HepG2 (cell line): ENCODE results near the gene HLA-B. TPM values are rescaled to one million over a fixed set of nuclear protein-coding genes. Genes with fewer than 3 reads are reported as not detected.

Experiments
- ARHGAP35 ChIP-seq: sonication (generic); formaldehyde crosslinking; IDR thresholded peaks from 2 replicates; pipeline ENCODE4 v1.9.0; 2022; ENCODE audit warnings: mild to moderate bottlenecking, inconsistent platforms, moderate library complexity, missing genetic modification reagents, borderline replicate concordance
- BRCA1 ChIP-seq: sonication (generic); formaldehyde crosslinking; IDR thresholded peaks from 2 replicates; pipeline ENCODE4 v1.4.0; 2020; ENCODE audit warnings: missing genetic modification reagents
- CEBPG ChIP-seq: IDR thresholded peaks from 2 replicates; pipeline ENCODE4 v1.6.1; 2016
- ETV6 ChIP-seq: sonication (generic); formaldehyde crosslinking; conservative IDR thresholded peaks from 2 replicates; pipeline ENCODE4 v1.4.0; 2020; ENCODE audit warnings: missing genetic modification reagents
- FOXO1 ChIP-seq: sonication (generic); formaldehyde crosslinking; IDR thresholded peaks from 2 replicates; pipeline ENCODE4 v1.4.0; 2020; ENCODE audit warnings: missing genetic modification reagents
- FOXP4 ChIP-seq: sonication (generic); formaldehyde crosslinking; IDR thresholded peaks from 2 replicates; pipeline ENCODE4 v1.4.0; 2020; ENCODE audit warnings: missing genetic modification reagents
- GLI4 ChIP-seq: sonication (generic); formaldehyde crosslinking; IDR thresholded peaks from 2 replicates; pipeline ENCODE4 v1.5.1; 2020; ENCODE audit warnings: missing genetic modification reagents, mild to moderate bottlenecking, moderate library complexity, borderline replicate concordance
- HDAC1 ChIP-seq: sonication (generic); formaldehyde crosslinking; IDR thresholded peaks from 2 replicates; pipeline ENCODE4 v1.5.1; 2020; ENCODE audit warnings: mild to moderate bottlenecking, missing genetic modification reagents
- JUNB ChIP-seq: sonication (generic); formaldehyde crosslinking; IDR thresholded peaks from 2 replicates; pipeline ENCODE4 v1.8.0; 2022; ENCODE audit warnings: missing genetic modification reagents, mild to moderate bottlenecking, borderline replicate concordance
- KDM1A ChIP-seq: IDR thresholded peaks from 2 replicates; pipeline ENCODE4 v1.6.1; 2016; ENCODE audit warnings: missing compliant biosample characterization
- MYNN ChIP-seq: sonication (generic); formaldehyde crosslinking; IDR thresholded peaks from 2 replicates; pipeline ENCODE4 v1.4.0; 2020; ENCODE audit warnings: mild to moderate bottlenecking, low read depth, missing genetic modification reagents
- NFRKB ChIP-seq: fragments of 450-650 bp; IDR thresholded peaks from 2 replicates; pipeline ENCODE4 v1.6.1; 2017
- POLR2G ChIP-seq: fragments of 200-400 bp; formaldehyde crosslinking; IDR thresholded peaks from 2 replicates; pipeline ENCODE4 v1.6.1; 2018; ENCODE audit warnings: mild to moderate bottlenecking, low read depth, low read length, moderate library complexity
- RFX3 ChIP-seq: IDR thresholded peaks from 2 replicates; pipeline ENCODE4 v1.6.1; 2016; ENCODE audit warnings: missing biosample characterization, missing genetic modification reagents
- SIN3B ChIP-seq: fragments of 150-350 bp; IDR thresholded peaks from 2 replicates; pipeline ENCODE4 v1.6.1; 2014; ENCODE audit warnings: low read length
- SNAPC2 ChIP-seq: sonication (generic); formaldehyde crosslinking; IDR thresholded peaks from 2 replicates; pipeline ENCODE4 v1.8.1; 2022; ENCODE audit warnings: mild to moderate bottlenecking, missing genetic modification reagents
- SOX13 ChIP-seq, 3 experiments: fragments of 450-650 bp in 1 of 3; sonication (generic) in 1 of 3; formaldehyde crosslinking in 1 of 3; IDR thresholded peaks in 2 of 3; conservative IDR thresholded peaks in 1 of 3; 2 replicates each; pipeline versions ENCODE4 v1.5.0 to v1.6.1; 2016 to 2020; ENCODE audit warnings: antibody characterized with exemption in 1 of 3, mild to moderate bottlenecking in 1 of 3, missing compliant biosample characterization in 1 of 3, missing genetic modification reagents in 1 of 3, moderate library complexity in 1 of 3
- THAP7 ChIP-seq: sonication (generic); formaldehyde crosslinking; IDR thresholded peaks from 2 replicates; pipeline ENCODE4 v1.8.1; 2023; ENCODE audit warnings: mild to moderate bottlenecking, missing genetic modification reagents
- ZC3H4 ChIP-seq: sonication (generic); formaldehyde crosslinking; IDR thresholded peaks from 2 replicates; pipeline ENCODE4 v1.4.0; 2020; ENCODE audit warnings: missing genetic modification reagents, borderline replicate concordance
- ZFAT ChIP-seq: sonication (generic); formaldehyde crosslinking; conservative IDR thresholded peaks from 2 replicates; pipeline ENCODE4 v1.8.1; 2023; ENCODE audit warnings: missing genetic modification reagents, inconsistent platforms
- ZFP41 ChIP-seq: sonication (generic); formaldehyde crosslinking; IDR thresholded peaks from 2 replicates; pipeline ENCODE4 v1.4.0; 2020; ENCODE audit warnings: mild to moderate bottlenecking, missing genetic modification reagents, borderline replicate concordance
- ZNF121 ChIP-seq: sonication (generic); formaldehyde crosslinking; IDR thresholded peaks from 2 replicates; pipeline ENCODE4 v1.5.0; 2020; ENCODE audit warnings: mild to moderate bottlenecking, missing genetic modification reagents
- ZNF180 ChIP-seq: sonication (generic); formaldehyde crosslinking; IDR thresholded peaks from 2 replicates; pipeline ENCODE4 v1.4.0; 2020; ENCODE audit warnings: low read depth, missing genetic modification reagents, borderline replicate concordance
- ZNF367 ChIP-seq: sonication (generic); formaldehyde crosslinking; IDR thresholded peaks from 2 replicates; pipeline ENCODE4 v1.4.0; 2020; ENCODE audit warnings: missing genetic modification reagents, borderline replicate concordance
- ZNF644 ChIP-seq: IDR thresholded peaks from 2 replicates; pipeline ENCODE4 v1.6.1; 2016; ENCODE audit warnings: low read depth
- ZNF772 ChIP-seq: sonication (generic); formaldehyde crosslinking; IDR thresholded peaks from 2 replicates; pipeline ENCODE4 v1.5.0; 2020; ENCODE audit warnings: mild to moderate bottlenecking, missing genetic modification reagents
- ZNF781 ChIP-seq: sonication (generic); formaldehyde crosslinking; IDR thresholded peaks from 2 replicates; pipeline ENCODE4 v1.5.1; 2020; ENCODE audit warnings: borderline replicate concordance, mild to moderate bottlenecking, missing genetic modification reagents; ENCODE audit errors: not compliant biosample characterization
- ZNF891 ChIP-seq: sonication (generic); formaldehyde crosslinking; IDR thresholded peaks from 2 replicates; pipeline ENCODE4 v1.5.0; 2020; ENCODE audit warnings: mild to moderate bottlenecking, missing genetic modification reagents
- polyA plus RNA-seq, 8 experiments: library from polyadenylated mRNA; depleted of rRNA in 3 of 8; stranded (reverse) in 7 of 8; unstranded in 1 of 8; fragments of >200 nt; fragmentation: Illumina TruSeq in 4 of 8; extraction: Trizol in 4 of 8; gene quantifications; 2 replicates each; pipeline versions ENCODE4 v1.2.1 to v1.2.3, GENCODE V29; 2011 to 2016; ENCODE audit warnings: low read depth in 4 of 8, missing spikeins in 1 of 8, mixed read lengths in 1 of 8; ENCODE audit not compliant: insufficient read depth in 1 of 8
- total RNA-seq, 5 experiments: library from RNA; depleted of rRNA; stranded (reverse); fragments of >200 nt; fragmentation: Illumina TruSeq; extraction: Trizol; gene quantifications; 2 replicates each; pipeline ENCODE4 v1.2.3, GENCODE V29; 2016; ENCODE audit warnings: low read depth in 1 of 5
- TF ChIP-seq, protein P1 (sequence below): IDR thresholded peaks from 2 replicates; pipeline ENCODE4 v1.6.1; 2016; ENCODE audit warnings: mild to moderate bottlenecking, missing biosample characterization, missing genetic modification reagents

Gene HLA-B
- total and polyA plus RNA-seq, 2 of the 13 experiments (the other 11 are each of a cell fraction or from before 2014, with no cell fraction given), result 35.3 to 88.9 TPM

DNA sequence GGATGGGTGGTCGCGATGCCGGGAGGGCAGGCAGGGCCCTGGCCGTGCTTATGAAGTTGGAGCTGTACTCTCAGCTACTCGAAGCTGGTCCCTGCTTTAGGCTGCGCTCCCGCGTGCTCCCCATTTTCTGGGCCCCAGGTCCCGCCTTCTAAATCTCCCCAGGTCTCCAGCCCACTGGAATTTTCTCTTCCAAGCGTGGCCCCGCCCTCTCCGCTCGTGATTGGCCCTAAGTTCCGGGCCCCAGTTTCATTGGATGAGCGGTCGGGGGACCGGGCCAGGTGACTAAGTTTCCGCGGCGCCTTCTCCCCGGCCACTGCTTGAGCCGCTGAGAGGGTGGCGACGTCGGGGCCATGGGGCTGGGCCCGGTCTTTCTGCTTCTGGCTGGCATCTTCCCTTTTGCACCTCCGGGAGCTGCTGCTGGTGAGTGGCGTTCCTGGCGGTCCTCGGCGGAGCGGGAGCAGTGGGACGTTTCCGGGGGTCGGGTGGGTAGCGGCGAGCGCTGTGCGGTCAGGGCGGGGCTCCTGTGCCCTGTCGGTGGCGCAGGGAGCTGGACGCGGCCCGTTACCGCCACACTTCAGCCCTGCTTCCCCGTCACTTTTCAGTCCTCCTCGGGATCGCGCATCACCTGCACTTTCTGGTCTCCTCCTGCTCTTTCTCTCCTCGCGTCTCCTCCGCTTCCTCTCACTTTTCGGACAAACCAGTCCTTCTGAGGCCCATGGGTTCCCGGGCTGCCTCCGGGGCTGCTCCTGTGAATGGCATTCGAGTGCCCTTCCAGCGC is 46.5 kb upstream of the HLA-B start, which contains the start of gene MICA (continued):
- TF ChIP-seq ZNF121, result no peak
- TF ChIP-seq ZFP41 (CRISPR knock-in tag), result no peak
- TF ChIP-seq SOX13 (IDR thresholded peaks at IDR 0.05), result 0 out of 2 replicates have a peak, but pooled peaks have one; percentile 8
- TF ChIP-seq SOX13 (CRISPR knock-in tag; conservative IDR thresholded peaks at IDR 0.05 in 1 of 2, IDR thresholded peaks at IDR 0.05 in 1 of 2), result peak in 1 of 2 experiments; percentile 37; a peak in 1 of 4 replicates
- TF ChIP-seq SIN3B, result no peak
- TF ChIP-seq NFRKB, result no peak
- peak; percentile 97 for TF ChIP-seq THAP7 (CRISPR knock-in tag)
- peak; percentile 88; the same call in 1 of the 2 replicates for TF ChIP-seq ZFAT
- TF ChIP-seq, protein P1, sequence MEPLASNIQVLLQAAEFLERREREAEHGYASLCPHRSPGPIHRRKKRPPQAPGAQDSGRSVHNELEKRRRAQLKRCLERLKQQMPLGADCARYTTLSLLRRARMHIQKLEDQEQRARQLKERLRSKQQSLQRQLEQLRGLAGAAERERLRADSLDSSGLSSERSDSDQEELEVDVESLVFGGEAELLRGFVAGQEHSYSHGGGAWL, result peak; percentile 86
- no peak for TF ChIP-seq KDM1A (CRISPR knock-in tag)
- TF ChIP-seq SNAPC2, result peak; percentile 93; the same call in 1 of the 2 replicates
- peak; percentile 92 for TF ChIP-seq ZNF891
- TF ChIP-seq RFX3 (CRISPR knock-in tag), result no peak
- TF ChIP-seq ZNF644 (CRISPR knock-in tag), result no peak
- peak; percentile 92 for TF ChIP-seq POLR2G
- TF ChIP-seq FOXP4 (CRISPR knock-in tag), result 0 out of 2 replicates have a peak, but pooled peaks have one; percentile 40
- peak; percentile 77; the same call in 1 of the 2 replicates for TF ChIP-seq ETV6 (CRISPR knock-in tag)
- TF ChIP-seq ZNF367, result peak; percentile 83; the same call in 1 of the 2 replicates
- TF ChIP-seq FOXO1 (CRISPR knock-in tag), result no peak; the same call in 1 of the 2 replicates
- TF ChIP-seq ZC3H4 (CRISPR knock-in tag), result no peak
- TF ChIP-seq ARHGAP35, result peak; percentile 19; the same call in 1 of the 2 replicates
- TF ChIP-seq JUNB, result no peak
- TF ChIP-seq GLI4 (CRISPR knock-in tag), result no peak; the same call in 1 of the 2 replicates
- TF ChIP-seq ZNF781 (CRISPR knock-in tag), result peak; percentile 80
- TF ChIP-seq ZNF180 (CRISPR knock-in tag), result peak; percentile 62; the same call in 1 of the 2 replicates
- TF ChIP-seq MYNN (CRISPR knock-in tag), result 0 out of 2 replicates have a peak, but pooled peaks have one; percentile 55
- TF ChIP-seq ZNF772 (CRISPR knock-in tag), result peak; percentile 74
- peak; percentile 70 for TF ChIP-seq BRCA1 (CRISPR knock-in tag)
- TF ChIP-seq HDAC1 (CRISPR knock-in tag), result peak; percentile 86
- TF ChIP-seq CEBPG, result no peak
